PC-3 (cell line): ENCODE results near the gene ODF2L.

Experiments
- EZH2 ChIP-seq: fragments of 300-600 bp; sonication (generic); IDR thresholded peaks from one replicate; pipeline ENCODE4 v1.6.1; 2017; ENCODE audit warnings: antibody characterized with exemption, mild to moderate bottlenecking, low read length; ENCODE audit not compliant: unreplicated experiment
- TF ChIP-seq, protein P1 (sequence below): fragments of 300-600 bp; sonication (generic); conservative IDR thresholded peaks from 2 replicates; pipeline ENCODE4 v1.5.1; 2017; ENCODE audit warnings: antibody characterized with exemption, low read depth, mild to moderate bottlenecking, low read length

DNA sequence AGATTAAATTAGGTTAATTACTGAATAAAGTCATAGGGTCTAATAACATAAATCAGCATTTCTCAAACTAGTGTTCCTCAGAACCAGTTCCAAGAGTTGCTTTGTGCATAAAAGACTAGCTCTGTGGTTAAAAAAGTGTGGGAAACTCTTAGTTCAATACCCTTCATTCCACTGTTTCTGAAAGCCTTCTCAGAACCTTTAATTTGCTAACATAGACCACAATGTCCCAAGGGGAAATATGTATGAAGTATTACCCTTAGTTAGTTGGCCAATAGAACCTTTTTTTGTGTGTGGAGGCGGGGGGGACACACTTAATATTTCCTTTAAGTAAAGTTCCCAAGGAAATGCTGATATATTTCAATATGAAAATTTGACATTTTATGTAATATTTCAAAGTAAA is 20.4 kb downstream of the ODF2L start:
- TF ChIP-seq, protein P1, sequence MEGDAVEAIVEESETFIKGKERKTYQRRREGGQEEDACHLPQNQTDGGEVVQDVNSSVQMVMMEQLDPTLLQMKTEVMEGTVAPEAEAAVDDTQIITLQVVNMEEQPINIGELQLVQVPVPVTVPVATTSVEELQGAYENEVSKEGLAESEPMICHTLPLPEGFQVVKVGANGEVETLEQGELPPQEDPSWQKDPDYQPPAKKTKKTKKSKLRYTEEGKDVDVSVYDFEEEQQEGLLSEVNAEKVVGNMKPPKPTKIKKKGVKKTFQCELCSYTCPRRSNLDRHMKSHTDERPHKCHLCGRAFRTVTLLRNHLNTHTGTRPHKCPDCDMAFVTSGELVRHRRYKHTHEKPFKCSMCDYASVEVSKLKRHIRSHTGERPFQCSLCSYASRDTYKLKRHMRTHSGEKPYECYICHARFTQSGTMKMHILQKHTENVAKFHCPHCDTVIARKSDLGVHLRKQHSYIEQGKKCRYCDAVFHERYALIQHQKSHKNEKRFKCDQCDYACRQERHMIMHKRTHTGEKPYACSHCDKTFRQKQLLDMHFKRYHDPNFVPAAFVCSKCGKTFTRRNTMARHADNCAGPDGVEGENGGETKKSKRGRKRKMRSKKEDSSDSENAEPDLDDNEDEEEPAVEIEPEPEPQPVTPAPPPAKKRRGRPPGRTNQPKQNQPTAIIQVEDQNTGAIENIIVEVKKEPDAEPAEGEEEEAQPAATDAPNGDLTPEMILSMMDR: no peak
- no peak for TF ChIP-seq EZH2
